ENCODE data around the gene THG1L. TPM values are rescaled to one million over a fixed set of nuclear protein-coding genes. Genes with fewer than 3 reads are reported as not detected.
"Not testable (repeated sequence)": the region's sequence is repeated elsewhere in the genome, so short reads cannot be mapped to it uniquely, and the experiment has no call there.

THG1L gene
- total RNA-seq, 2 donors from 2014 or later: 11.6 to 13.8 TPM

DNA sequence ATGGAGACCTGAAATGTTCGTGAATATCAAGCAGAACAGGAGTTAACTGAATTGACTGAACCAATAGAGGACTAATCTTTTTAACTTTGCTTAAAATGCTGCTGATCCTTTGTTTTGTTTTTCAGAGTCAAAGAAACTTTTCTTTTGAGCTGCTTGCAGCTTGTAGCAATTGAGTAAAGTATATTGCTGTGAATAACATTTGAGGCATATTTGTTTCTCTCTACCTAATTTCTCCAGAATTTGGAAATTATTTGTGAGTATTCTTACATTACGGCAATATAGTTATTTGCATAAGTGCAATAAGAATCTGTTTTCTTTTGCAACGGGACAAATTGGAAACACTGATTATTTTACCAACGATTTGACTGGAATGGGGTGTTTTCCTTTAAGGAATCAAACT lies 32.5 kb upstream of the THG1L start:
- H3K4me1 ChIP-seq (ENCODE audit: control insufficient read depth, insufficient read depth, low read length); H3K9ac ChIP-seq (ENCODE audit: extremely low read depth, low read length, poor library complexity, severe bottlenecking); H3K36me3 Mint-ChIP-seq (ENCODE audit: low read depth); H3K36me3 ChIP-seq (ENCODE audit: control insufficient read depth, insufficient read depth, low read length); DNase-seq; H3K27ac ChIP-seq (ENCODE audit: low read depth, low read length); H3K27me3 ChIP-seq (ENCODE audit: control insufficient read depth, insufficient read depth, low read length, poor library complexity, severe bottlenecking); H3K4me3 Mint-ChIP-seq; H3K4me1 Mint-ChIP-seq; H3K27ac Mint-ChIP-seq: not testable (repeated sequence)
- H3K9me3 Mint-ChIP-seq: peaks cover 56% of the 10 kb centered on the region
- Histone ChIP-seq H3K9me3 (ENCODE audit: control insufficient read depth, low read length) (peaks cover 78% of the 10 kb centered on the region), H3K4me3 (ENCODE audit: low read length) (peak overlapping the region; percentile 12)
- 82 to 83% methylated on average over 4 of the region's 4 CpGs for WGBS, 2 experiments (ENCODE audit: insufficient coverage in 1 of 2, insufficient read length in 1 of 2)
- peaks cover 12% of the 10 kb centered on the region for H3K27me3 Mint-ChIP-seq (ENCODE audit: insufficient read depth)

DNA sequence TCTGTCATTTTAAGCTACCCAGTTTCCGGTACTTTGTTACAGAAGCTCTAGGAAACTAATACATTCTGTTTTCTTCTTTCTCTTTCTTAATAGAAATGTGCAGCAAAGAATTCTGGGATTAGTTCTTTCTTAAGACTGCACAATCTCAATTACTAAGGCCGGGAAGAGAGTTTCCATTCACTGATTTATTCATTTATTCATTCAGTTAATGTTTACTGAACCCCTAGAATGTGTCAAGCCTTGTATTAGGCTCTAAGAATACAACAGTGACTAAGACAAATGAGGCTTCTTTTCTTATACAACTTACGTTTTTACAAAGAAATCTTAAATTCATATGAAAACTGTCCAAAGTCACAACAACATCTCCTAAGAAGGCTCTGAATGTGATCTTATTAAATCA lies 27.5 kb upstream of the THG1L start:
- Histone ChIP-seq H3K27ac (ENCODE audit: low read depth, low read length) (no peak overlapping the region), H3K4me1 (ENCODE audit: control insufficient read depth, insufficient read depth, low read length) (peaks cover 4% of the 10 kb centered on the region), H3K36me3 (ENCODE audit: control insufficient read depth, insufficient read depth, low read length) (no peaks in the 10 kb centered on the region), H3K4me3 (ENCODE audit: low read length) (peak overlapping the region; percentile 6), H3K9me3 (ENCODE audit: control insufficient read depth, low read length) (peaks cover 43% of the 10 kb centered on the region), H3K27me3 (ENCODE audit: control insufficient read depth, insufficient read depth, low read length, poor library complexity, severe bottlenecking) (no peaks in the 10 kb centered on the region), H3K9ac (ENCODE audit: extremely low read depth, low read length, poor library complexity, severe bottlenecking) (no peak overlapping the region)
- peaks cover 21% of the 10 kb centered on the region for H3K9me3 Mint-ChIP-seq
- H3K27me3 Mint-ChIP-seq (ENCODE audit: insufficient read depth): peaks cover 22% of the 10 kb centered on the region
- no peak overlapping the region for H3K27ac Mint-ChIP-seq
- TF ChIP-seq, protein P1, sequence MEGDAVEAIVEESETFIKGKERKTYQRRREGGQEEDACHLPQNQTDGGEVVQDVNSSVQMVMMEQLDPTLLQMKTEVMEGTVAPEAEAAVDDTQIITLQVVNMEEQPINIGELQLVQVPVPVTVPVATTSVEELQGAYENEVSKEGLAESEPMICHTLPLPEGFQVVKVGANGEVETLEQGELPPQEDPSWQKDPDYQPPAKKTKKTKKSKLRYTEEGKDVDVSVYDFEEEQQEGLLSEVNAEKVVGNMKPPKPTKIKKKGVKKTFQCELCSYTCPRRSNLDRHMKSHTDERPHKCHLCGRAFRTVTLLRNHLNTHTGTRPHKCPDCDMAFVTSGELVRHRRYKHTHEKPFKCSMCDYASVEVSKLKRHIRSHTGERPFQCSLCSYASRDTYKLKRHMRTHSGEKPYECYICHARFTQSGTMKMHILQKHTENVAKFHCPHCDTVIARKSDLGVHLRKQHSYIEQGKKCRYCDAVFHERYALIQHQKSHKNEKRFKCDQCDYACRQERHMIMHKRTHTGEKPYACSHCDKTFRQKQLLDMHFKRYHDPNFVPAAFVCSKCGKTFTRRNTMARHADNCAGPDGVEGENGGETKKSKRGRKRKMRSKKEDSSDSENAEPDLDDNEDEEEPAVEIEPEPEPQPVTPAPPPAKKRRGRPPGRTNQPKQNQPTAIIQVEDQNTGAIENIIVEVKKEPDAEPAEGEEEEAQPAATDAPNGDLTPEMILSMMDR (conservative IDR thresholded peaks at IDR 0.05): no peak
- 71 to 77% methylated on average over 1 to 3 of the region's 3 CpGs for WGBS, 2 experiments (ENCODE audit: insufficient coverage in 1 of 2, insufficient read length in 1 of 2)
- no peak for DNase-seq
- no peaks in the 10 kb centered on the region for H3K36me3 Mint-ChIP-seq (ENCODE audit: low read depth)
- H3K4me3 Mint-ChIP-seq: no peak overlapping the region
- H3K4me1 Mint-ChIP-seq: peaks cover 20% of the 10 kb centered on the region

DNA sequence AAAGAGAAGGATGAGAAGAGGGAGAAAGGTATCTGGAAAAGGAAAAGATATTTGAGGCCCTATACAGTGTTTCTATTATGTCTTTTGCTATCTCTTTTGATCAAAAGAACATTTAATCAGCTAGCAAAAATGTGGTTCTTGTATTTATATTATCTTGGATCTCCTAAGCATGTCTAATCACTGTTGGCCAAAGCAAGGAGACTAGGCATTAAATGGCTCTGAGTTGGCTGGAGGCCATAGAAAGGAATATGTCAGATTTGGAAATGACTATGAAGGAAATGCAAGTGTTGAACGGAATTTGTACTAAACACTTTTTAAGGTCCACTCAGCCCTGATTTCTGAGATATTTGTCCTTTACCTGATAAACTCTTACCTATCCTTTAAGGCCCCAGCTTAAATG lies 22.4 kb upstream of the THG1L start:
- no peak overlapping the region for H3K27ac Mint-ChIP-seq
- no peaks in the 10 kb centered on the region for H3K9me3 Mint-ChIP-seq
- Histone ChIP-seq H3K36me3 (ENCODE audit: control insufficient read depth, insufficient read depth, low read length) (no peaks in the 10 kb centered on the region), H3K4me3 (ENCODE audit: low read length) (no peak overlapping the region), H3K4me1 (ENCODE audit: control insufficient read depth, insufficient read depth, low read length) (peaks cover 6% of the 10 kb centered on the region), H3K27ac (ENCODE audit: low read depth, low read length) (no peak overlapping the region), H3K27me3 (ENCODE audit: control insufficient read depth, insufficient read depth, low read length, poor library complexity, severe bottlenecking) (no peaks in the 10 kb centered on the region), H3K9ac (ENCODE audit: extremely low read depth, low read length, poor library complexity, severe bottlenecking) (no peak overlapping the region), H3K9me3 (ENCODE audit: control insufficient read depth, low read length) (no peaks in the 10 kb centered on the region)
- no peaks in the 10 kb centered on the region for H3K36me3 Mint-ChIP-seq (ENCODE audit: low read depth)
- 88% methylated on average over 1 of the region's 1 CpG; no CpG with 5 or more reads in 1 of the 2 experiments for WGBS, 2 experiments (ENCODE audit: insufficient coverage in 1 of 2, insufficient read length in 1 of 2)
- TF ChIP-seq, protein P1 (conservative IDR thresholded peaks at IDR 0.05): no peak
- H3K4me1 Mint-ChIP-seq: peaks cover 19% of the 10 kb centered on the region
- peaks cover 15% of the 10 kb centered on the region for H3K27me3 Mint-ChIP-seq (ENCODE audit: insufficient read depth)
- no peak overlapping the region for H3K4me3 Mint-ChIP-seq
- no peak for DNase-seq

DNA sequence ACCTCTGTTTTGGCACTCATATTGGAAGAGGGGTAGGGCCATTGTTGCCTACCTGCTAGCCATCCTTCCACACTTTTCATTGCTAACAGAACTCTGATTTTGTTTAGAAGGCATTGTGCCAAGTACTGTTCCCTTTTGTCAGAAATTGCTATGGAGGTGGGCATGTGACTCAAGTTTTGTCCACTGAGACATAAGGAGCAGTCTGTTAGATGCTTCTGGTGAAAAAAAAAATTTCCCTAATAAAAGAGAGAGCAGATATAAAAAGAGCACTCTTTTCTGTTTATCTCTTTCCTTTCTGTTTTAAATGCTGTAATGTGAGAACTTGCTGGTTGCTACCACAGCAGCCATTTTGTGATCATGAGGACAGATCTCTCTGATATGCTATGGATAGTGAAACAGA lies 21.9 kb upstream of the THG1L start:
- no peak overlapping the region for H3K4me3 ChIP-seq (ENCODE audit: low read length)
- H3K27me3 Mint-ChIP-seq (ENCODE audit: insufficient read depth): peaks cover 11% of the 10 kb centered on the region
- TF ChIP-seq, protein P1 (conservative IDR thresholded peaks at IDR 0.05): no peak
- no peak overlapping the region for H3K27ac ChIP-seq (ENCODE audit: low read depth, low read length)
- H3K9me3 ChIP-seq (ENCODE audit: control insufficient read depth, low read length): no peaks in the 10 kb centered on the region
- H3K9me3 Mint-ChIP-seq: no peaks in the 10 kb centered on the region
- H3K27ac Mint-ChIP-seq: no peak overlapping the region
- H3K27me3 ChIP-seq (ENCODE audit: control insufficient read depth, insufficient read depth, low read length, poor library complexity, severe bottlenecking): no peaks in the 10 kb centered on the region
- H3K4me3 Mint-ChIP-seq: no peak overlapping the region
- H3K4me1 ChIP-seq (ENCODE audit: control insufficient read depth, insufficient read depth, low read length): peaks cover 5% of the 10 kb centered on the region
- H3K9ac ChIP-seq (ENCODE audit: extremely low read depth, low read length, poor library complexity, severe bottlenecking): no peak overlapping the region
- H3K4me1 Mint-ChIP-seq: peaks cover 14% of the 10 kb centered on the region
- no peak for DNase-seq
- no peaks in the 10 kb centered on the region for H3K36me3 Mint-ChIP-seq (ENCODE audit: low read depth)
- no peaks in the 10 kb centered on the region for H3K36me3 ChIP-seq (ENCODE audit: control insufficient read depth, insufficient read depth, low read length)

All from endodermal cell (in vitro differentiated cells).